HCT116 (cell line): ENCODE data around the gene KCNC3. TPM values are rescaled to one million over a fixed set of nuclear protein-coding genes. Genes with fewer than 3 reads are reported as not detected.

Experiments used
- ATAC-seq: fragments of 200-7000 bp; cut with Tn5 transposase; 2 replicates; pipeline ENCODE4 v1.9.1; 2020; ENCODE audit warnings: mild to moderate bottlenecking, moderate library complexity
- BruUV-seq: library from RNA; stranded (reverse); fragments of 400-500 nt; replicated peaks from 2 replicates; lab custom pipeline; 2021; lab: Mats Ljungman, UMichigan
- CTCF ChIA-PET: fragments of 300-600 bp; sonication (Branson Sonifier 250); formaldehyde crosslinking; loops from one replicate; lab custom pipeline; 2021; ENCODE audit warnings: antibody characterized with exemption; lab: Charles Lee
- POLR2A ChIA-PET: fragments of 300-600, 350-600 bp; sonication (Branson Sonifier 250); formaldehyde crosslinking; loops from one replicate; lab custom pipeline; 2021; ENCODE audit warnings: antibody characterized with exemption; lab: Charles Lee
- RAD21 ChIA-PET, 2 experiments: fragments of 300-600 bp; sonication (Branson Sonifier 250); formaldehyde crosslinking; loops; one replicate each; lab custom pipeline; 2023; ENCODE audit warnings: low total read pairs in 2 of 2; ENCODE audit not compliant: uncharacterized antibody in 2 of 2, unreplicated experiment in 2 of 2, low non-redundant PET in 1 of 2; lab: Charles Lee
- DNase-seq: peaks from one replicate; pipeline ENCODE4 v3.0.0-alpha.2; 2010; ENCODE audit warnings: low read depth, low spot score
- H2AFZ ChIP-seq: fragments of 200-600 bp; shearing (Covaris generic), sonication (generic); 2 replicates; pipeline ENCODE4 v1.6.1; 2017; ENCODE audit warnings: low read depth, mixed run types, mixed read lengths, antibody characterized with exemption, low read length; ENCODE audit not compliant: poor library complexity, severe bottlenecking
- H3K27ac ChIP-seq: 2 replicates; pipeline ENCODE4 v1.5.1; 2012; ENCODE audit warnings: low read depth, low read length
- H3K27me3 ChIP-seq: fragments of 200-600 bp; sonication (generic); 2 replicates; pipeline ENCODE4 v1.6.1; 2016; ENCODE audit warnings: mixed run types, low read length, mixed read lengths; ENCODE audit not compliant: insufficient read depth
- H3K36me3 ChIP-seq, 2 experiments: fragments of 200-500 bp in 1 of 2; fragments of 200-600 bp in 1 of 2; sonication (Bioruptor generic) in 1 of 2; sonication (generic) in 1 of 2; 2 replicates each; pipeline versions ENCODE4 v1.5.1 to v1.6.1; 2014 to 2016; ENCODE audit warnings: low read length in 2 of 2, inconsistent platforms in 1 of 2, mixed read lengths in 1 of 2, mixed run types in 1 of 2; ENCODE audit not compliant: insufficient read depth in 2 of 2, control insufficient read depth in 1 of 2
- H3K4me1 ChIP-seq, 2 experiments: fragments of 200-600 bp in 1 of 2; sonication (generic) in 1 of 2; 2 replicates each; pipeline versions ENCODE4 v1.5.1 to v1.6.1; 2012 to 2017; ENCODE audit warnings: low read length in 2 of 2, inconsistent platforms in 1 of 2, mild to moderate bottlenecking in 1 of 2, mixed read lengths in 1 of 2, mixed run types in 1 of 2, moderate library complexity in 1 of 2; ENCODE audit not compliant: insufficient read depth in 2 of 2, control insufficient read depth in 1 of 2
- H3K4me2 ChIP-seq: fragments of 200-600 bp; sonication (generic); 2 replicates; pipeline ENCODE4 v1.6.1; 2017; ENCODE audit warnings: mixed run types, low read length, mixed read lengths
- H3K4me3 ChIP-seq, 2 experiments: fragments of 200-600 bp in 1 of 2; sonication (generic) in 1 of 2; replicated peaks in 1 of 2; 2 replicates each; pipeline ENCODE4 v1.5.1; 2011 to 2016; ENCODE audit warnings: low read length in 2 of 2, control low read depth in 1 of 2, low read depth in 1 of 2, mild to moderate bottlenecking in 1 of 2, mixed read lengths in 1 of 2, mixed run types in 1 of 2
- H3K79me2 ChIP-seq: fragments of 200-600 bp; sonication (generic); 2 replicates; pipeline ENCODE4 v1.6.1; 2017; ENCODE audit warnings: mild to moderate bottlenecking, mixed run types, low read length, moderate library complexity, mixed read lengths; ENCODE audit not compliant: insufficient read depth
- H3K9ac ChIP-seq: fragments of 200-600 bp; sonication (generic); 2 replicates; pipeline ENCODE4 v1.6.1; 2016; ENCODE audit warnings: low read length, mixed read lengths
- H3K9me2 ChIP-seq: fragments of 200-600 bp; sonication (generic), shearing (Covaris generic); 2 replicates; pipeline ENCODE4 v1.6.1; 2017; ENCODE audit warnings: mixed run types, mild to moderate bottlenecking, moderate library complexity; ENCODE audit not compliant: insufficient read depth
- H3K9me3 ChIP-seq, 2 experiments: fragments of 200-500 bp in 1 of 2; fragments of 200-600 bp in 1 of 2; sonication (Bioruptor generic) in 1 of 2; sonication (generic) in 1 of 2; 2 replicates each; pipeline ENCODE4 v1.6.1; 2014 to 2017; ENCODE audit warnings: low read length in 2 of 2, mixed read lengths in 2 of 2, inconsistent platforms in 1 of 2, low read depth in 1 of 2, mild to moderate bottlenecking in 1 of 2, mixed run types in 1 of 2, moderate library complexity in 1 of 2; ENCODE audit not compliant: control insufficient read depth in 1 of 2, insufficient read depth in 1 of 2
- H4K20me1 ChIP-seq: fragments of 200-600 bp; sonication (generic), shearing (Covaris generic); 2 replicates; pipeline ENCODE4 v1.6.1; 2017; ENCODE audit warnings: mixed run types, mild to moderate bottlenecking, moderate library complexity; ENCODE audit not compliant: insufficient read depth
- CBX3 ChIP-seq: IDR thresholded peaks from 2 replicates; pipeline ENCODE4 v1.6.1; 2012; ENCODE audit warnings: low read depth
- CEBPB ChIP-seq: IDR thresholded peaks from 2 replicates; pipeline ENCODE4 v1.6.1; 2012; ENCODE audit warnings: low read depth
- EGR1 ChIP-seq: IDR thresholded peaks from 2 replicates; pipeline ENCODE4 v1.6.1; 2012; ENCODE audit warnings: low read depth
- EZH2 ChIP-seq: fragments of 200-600 bp; sonication (generic); IDR thresholded peaks from 2 replicates; pipeline ENCODE4 v1.6.1; 2017; ENCODE audit warnings: antibody characterized with exemption, mixed run types
- EZH2phosphoT487 ChIP-seq: fragments of 200-600 bp; IDR thresholded peaks from 2 replicates; pipeline ENCODE4 v1.6.1; 2018; ENCODE audit warnings: antibody characterized with exemption, borderline replicate concordance
- JUND ChIP-seq: IDR thresholded peaks from 2 replicates; pipeline ENCODE4 v1.6.1; 2012
- MAX ChIP-seq: IDR thresholded peaks from 2 replicates; pipeline ENCODE4 v1.6.1; 2012
- POLR2A ChIP-seq: IDR thresholded peaks from 2 replicates; pipeline ENCODE4 v1.7.0; 2011; ENCODE audit warnings: borderline replicate concordance; ENCODE audit not compliant: insufficient read depth, insufficient read length; ENCODE audit errors: extremely low read depth
- POLR2AphosphoS5 ChIP-seq: IDR thresholded peaks from 2 replicates; pipeline ENCODE4 v1.6.1; 2011; ENCODE audit warnings: mild to moderate bottlenecking, low read depth, low read length, moderate library complexity
- RAD21 ChIP-seq: IDR thresholded peaks from 2 replicates; pipeline ENCODE4 v1.6.1; 2012; ENCODE audit warnings: low read depth, mild to moderate bottlenecking
- SIN3A ChIP-seq: IDR thresholded peaks from 2 replicates; pipeline ENCODE4 v1.6.1; 2012; ENCODE audit warnings: low read depth
- SP1 ChIP-seq: IDR thresholded peaks from 2 replicates; pipeline ENCODE4 v1.6.1; 2012; ENCODE audit warnings: low read depth
- SRF ChIP-seq: IDR thresholded peaks from 2 replicates; pipeline ENCODE4 v1.6.1; 2012; ENCODE audit warnings: low read depth
- TCF7L2 ChIP-seq: IDR thresholded peaks from 2 replicates; pipeline ENCODE4 v1.7.0; 2011; ENCODE audit warnings: borderline replicate concordance, inconsistent platforms; ENCODE audit not compliant: insufficient read depth, insufficient read length; ENCODE audit errors: extremely low read depth
- YY1 ChIP-seq: IDR thresholded peaks from 2 replicates; pipeline ENCODE4 v1.6.1; 2011; ENCODE audit warnings: low read length, low read depth, moderate library complexity, mild to moderate bottlenecking; ENCODE audit not compliant: insufficient replicate concordance; ENCODE audit errors: extremely low read depth
- ZFX ChIP-seq: fragments of 450-650 bp; IDR thresholded peaks from 2 replicates; pipeline ENCODE4 v1.6.1; 2017
- ZNF274 ChIP-seq: fragments of 200-500 bp; sonication (Bioruptor generic); IDR thresholded peaks from 2 replicates; pipeline ENCODE4 v1.6.1; 2014; ENCODE audit warnings: mild to moderate bottlenecking, low read depth, low read length, inconsistent platforms
- intact Hi-C: fragments of 100-400 bp; cut with micrococcal nuclease; formaldehyde crosslinking; loops from 2 replicates; pipeline ENCODE4 v1.10.0; 2022
- total RNA-seq: library from RNA; stranded (reverse); gene quantifications from one replicate; pipeline ENCODE4 v1.2.1, GENCODE V29; 2021; ENCODE audit not compliant: unreplicated experiment
- TF ChIP-seq, protein P1 (sequence below): IDR thresholded peaks from 2 replicates; pipeline ENCODE4 v1.6.1; 2011; ENCODE audit warnings: mild to moderate bottlenecking, low read length, moderate library complexity; ENCODE audit not compliant: insufficient replicate concordance; ENCODE audit errors: extremely low read depth
- TF ChIP-seq, protein P2 (sequence below), 3 experiments: fragments of 200-600 bp in 1 of 3; sonication (generic) in 1 of 3; IDR thresholded peaks in 2 of 3; conservative IDR thresholded peaks in 1 of 3; 2 replicates each; pipeline ENCODE4 v1.5.1; 2012 to 2017; ENCODE audit warnings: low read depth in 2 of 3, low read length in 2 of 3, antibody characterized with exemption in 1 of 3, borderline replicate concordance in 1 of 3, control low read depth in 1 of 3, mild to moderate bottlenecking in 1 of 3, mixed read lengths in 1 of 3, mixed run types in 1 of 3, moderate library complexity in 1 of 3; ENCODE audit not compliant: insufficient read depth in 1 of 3

KCNC3 gene
- total RNA-seq, 1 experiment from 2014 or later, result 6.9 TPM

- Histone ChIP-seq H3K9ac (no peak overlapping the region), H3K79me2 (no peaks in the 10 kb centered on the region), H3K4me2 (no peak overlapping the region), H3K27me3 (no peaks in the 10 kb centered on the region), H3K27ac (no peak overlapping the region), H4K20me1 (no peaks in the 10 kb centered on the region), H3K4me3 (no peak overlapping the region), H3K9me3 (no peaks in the 10 kb centered on the region), H2AFZ (no peak overlapping the region), H3K9me2 (no peaks in the 10 kb centered on the region), H3K4me1 (peaks cover 10 to 19% of the 10 kb centered on the region in 2 experiments), H3K36me3 (no peaks in the 10 kb centered on the region)
- ATAC-seq, result no peak
- TF ChIP-seq RAD21 (no peak), JUND (no peak), EZH2 (no peak), YY1 (no peak), POLR2A (no peak), EGR1 (no peak), CBX3 (no peak), SIN3A (no peak), MAX (no peak), POLR2AphosphoS5 (no peak), CEBPB (no peak), TCF7L2 (no peak), SP1 (no peak), SRF (no peak), ZNF274 (no peak), EZH2phosphoT487 (no peak), ZFX (no peak)
- TF ChIP-seq, protein P1, sequence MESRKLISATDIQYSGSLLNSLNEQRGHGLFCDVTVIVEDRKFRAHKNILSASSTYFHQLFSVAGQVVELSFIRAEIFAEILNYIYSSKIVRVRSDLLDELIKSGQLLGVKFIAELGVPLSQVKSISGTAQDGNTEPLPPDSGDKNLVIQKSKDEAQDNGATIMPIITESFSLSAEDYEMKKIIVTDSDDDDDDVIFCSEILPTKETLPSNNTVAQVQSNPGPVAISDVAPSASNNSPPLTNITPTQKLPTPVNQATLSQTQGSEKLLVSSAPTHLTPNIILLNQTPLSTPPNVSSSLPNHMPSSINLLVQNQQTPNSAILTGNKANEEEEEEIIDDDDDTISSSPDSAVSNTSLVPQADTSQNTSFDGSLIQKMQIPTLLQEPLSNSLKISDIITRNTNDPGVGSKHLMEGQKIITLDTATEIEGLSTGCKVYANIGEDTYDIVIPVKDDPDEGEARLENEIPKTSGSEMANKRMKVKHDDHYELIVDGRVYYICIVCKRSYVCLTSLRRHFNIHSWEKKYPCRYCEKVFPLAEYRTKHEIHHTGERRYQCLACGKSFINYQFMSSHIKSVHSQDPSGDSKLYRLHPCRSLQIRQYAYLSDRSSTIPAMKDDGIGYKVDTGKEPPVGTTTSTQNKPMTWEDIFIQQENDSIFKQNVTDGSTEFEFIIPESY, result no peak
- TF ChIP-seq, protein P2, sequence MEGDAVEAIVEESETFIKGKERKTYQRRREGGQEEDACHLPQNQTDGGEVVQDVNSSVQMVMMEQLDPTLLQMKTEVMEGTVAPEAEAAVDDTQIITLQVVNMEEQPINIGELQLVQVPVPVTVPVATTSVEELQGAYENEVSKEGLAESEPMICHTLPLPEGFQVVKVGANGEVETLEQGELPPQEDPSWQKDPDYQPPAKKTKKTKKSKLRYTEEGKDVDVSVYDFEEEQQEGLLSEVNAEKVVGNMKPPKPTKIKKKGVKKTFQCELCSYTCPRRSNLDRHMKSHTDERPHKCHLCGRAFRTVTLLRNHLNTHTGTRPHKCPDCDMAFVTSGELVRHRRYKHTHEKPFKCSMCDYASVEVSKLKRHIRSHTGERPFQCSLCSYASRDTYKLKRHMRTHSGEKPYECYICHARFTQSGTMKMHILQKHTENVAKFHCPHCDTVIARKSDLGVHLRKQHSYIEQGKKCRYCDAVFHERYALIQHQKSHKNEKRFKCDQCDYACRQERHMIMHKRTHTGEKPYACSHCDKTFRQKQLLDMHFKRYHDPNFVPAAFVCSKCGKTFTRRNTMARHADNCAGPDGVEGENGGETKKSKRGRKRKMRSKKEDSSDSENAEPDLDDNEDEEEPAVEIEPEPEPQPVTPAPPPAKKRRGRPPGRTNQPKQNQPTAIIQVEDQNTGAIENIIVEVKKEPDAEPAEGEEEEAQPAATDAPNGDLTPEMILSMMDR (IDR thresholded peaks at IDR 0.05 in 2 of 3, conservative IDR thresholded peaks at IDR 0.05 in 1 of 3; ENCODE audit: borderline replicate concordance in 1 of 3, insufficient read depth in 1 of 3, low read depth in 2 of 3, low read length in 2 of 3), result no peak
- BruUV-seq, result no TSS peak
- ChIA-PET POLR2A (no interaction called here), CTCF (no interaction called here), RAD21 (no interaction called here)
- no peak for DNase-seq
- intact Hi-C loops, result no loop called here
These were observed 25.6 kb downstream of the KCNC3 start for GRCh38 chr19:50303558-50303957.
